Muscle of arm (tissue), 12 donors: ENCODE data around the gene SQOR. TPM values are rescaled to one million over a fixed set of nuclear protein-coding genes. Genes with fewer than 3 reads are reported as not detected.
A peak's percentile ranks its signal among the peaks of the same experiment; 100 is the strongest.

Experiments used
- DNase-seq: peaks from one replicate; pipeline ENCODE4 v3.0.0-alpha.2; 2013
- polyA plus RNA-seq, 12 donors: library from polyadenylated mRNA; unstranded; fragments of 120-200 nt; gene quantifications; one replicate each; pipeline ENCODE4 v1.2.1, GENCODE V29; 2013; ENCODE audit not compliant: insufficient read length in 12 of 12

The SQOR gene
- polyA plus RNA-seq, 12 donors = 1.7 to 13.0 (median 4.1) TPM; not detected in 1

DNA sequence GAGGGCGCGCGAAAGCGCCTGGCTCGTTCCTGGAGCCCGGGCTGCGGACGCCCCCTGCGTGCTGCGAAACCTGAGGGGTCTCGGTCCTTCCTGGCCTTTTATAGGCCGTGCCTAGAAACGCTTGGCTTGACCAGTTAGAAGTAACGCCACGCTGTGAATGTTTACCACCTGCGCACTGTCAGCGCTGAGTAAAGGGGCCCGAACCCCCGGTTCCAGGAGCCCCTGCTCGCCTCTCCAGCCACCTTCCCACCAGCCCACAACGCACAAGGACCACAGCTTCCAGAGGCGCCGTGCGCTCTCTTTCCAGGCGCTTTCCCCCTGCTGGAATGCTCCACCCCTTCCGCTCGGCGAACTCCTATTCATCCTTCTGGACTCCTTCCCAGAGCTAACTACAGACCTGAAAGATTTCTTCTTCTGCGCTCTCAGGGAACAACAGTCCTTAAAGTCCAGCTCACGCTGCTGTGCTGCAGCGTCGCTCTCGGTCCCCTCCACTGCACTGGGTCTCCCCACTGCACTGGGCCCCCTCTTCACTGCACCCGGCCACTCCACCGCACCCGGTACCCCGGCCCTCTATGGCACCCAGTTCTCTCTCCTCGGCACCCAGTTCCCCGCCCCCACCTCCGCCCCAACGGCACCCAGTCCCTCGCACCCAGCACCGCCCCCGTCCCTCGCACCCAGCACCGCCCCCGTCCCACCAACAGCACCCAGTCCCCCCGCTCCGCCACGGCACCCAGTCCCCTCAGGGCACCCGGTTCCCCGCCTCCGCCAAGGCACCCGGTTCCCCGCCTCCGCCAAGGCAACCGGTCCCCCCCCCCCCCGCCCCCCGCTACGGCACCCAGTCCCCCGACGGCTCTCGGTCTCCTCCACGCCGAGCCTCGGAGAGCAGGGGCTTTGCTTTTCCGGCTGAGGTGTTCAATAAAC lies 69.8 kb downstream of the SQOR start:
- no peak for DNase-seq

DNA sequence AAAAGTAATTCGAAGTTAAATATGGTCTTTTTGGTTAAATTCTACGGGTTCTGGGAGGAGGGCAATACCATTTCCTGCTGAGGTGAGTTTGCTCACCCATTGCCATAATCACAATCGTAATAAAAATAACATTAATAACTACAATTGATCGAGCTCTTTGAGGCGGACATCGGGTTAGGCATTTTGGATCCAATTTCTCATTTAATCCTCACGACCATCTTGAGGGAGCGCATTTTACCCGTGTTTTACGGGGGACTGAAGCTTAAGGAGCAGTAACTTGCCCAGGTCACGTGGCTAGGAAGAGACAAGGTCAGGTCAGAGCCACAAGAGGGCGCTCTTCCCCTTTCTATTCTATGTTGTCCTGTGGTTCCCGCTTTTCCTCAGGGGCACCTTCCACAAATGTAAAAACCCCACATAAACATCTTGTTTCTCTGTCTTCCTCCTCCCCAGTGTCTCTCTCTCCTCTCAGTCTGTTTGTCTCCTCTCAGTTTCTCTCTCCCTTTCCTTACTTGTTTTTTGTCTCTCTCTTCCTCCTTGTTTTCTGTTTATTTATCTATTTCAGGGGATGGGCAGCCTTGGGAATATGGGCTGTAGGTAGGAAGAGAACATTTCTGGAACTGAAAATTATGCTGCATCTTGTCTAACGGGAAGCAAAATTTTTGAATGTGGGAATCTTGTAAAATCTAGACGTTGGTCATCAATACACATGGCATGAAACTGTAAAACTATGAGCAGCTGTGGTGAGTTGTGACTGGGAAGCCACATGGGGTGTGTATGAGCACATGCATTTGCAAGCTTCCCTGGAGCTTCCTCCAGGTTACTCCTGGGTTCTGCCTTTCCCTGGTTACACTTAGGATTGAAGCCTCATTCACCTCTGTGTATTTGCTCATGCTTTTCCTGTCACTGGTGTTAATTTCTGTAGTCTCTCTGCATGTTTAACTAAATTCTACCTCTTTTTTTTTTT lies 71.0 kb downstream of the SQOR start:
- peak; percentile 91 for DNase-seq

DNA sequence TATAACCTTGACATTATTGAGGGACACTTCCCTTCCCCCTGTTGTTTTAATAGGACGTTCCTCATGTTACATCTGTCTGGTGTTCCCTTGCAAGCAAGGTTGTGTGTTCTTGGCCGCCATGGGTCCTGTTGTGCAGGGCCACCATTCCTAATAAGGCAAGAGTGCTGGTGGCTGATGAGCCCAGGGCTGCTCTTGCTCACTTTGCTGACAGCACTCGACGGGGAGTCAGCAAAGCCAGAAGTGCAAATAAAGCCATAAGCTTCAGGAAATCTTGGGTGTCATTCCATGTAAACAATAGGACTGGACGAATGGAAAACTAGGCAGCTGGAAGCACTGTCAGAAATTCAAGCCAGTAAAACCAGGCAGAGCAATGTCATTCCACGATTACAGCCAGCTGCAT lies 75.8 kb downstream of the SQOR start:
- DNase-seq = no peak

DNA sequence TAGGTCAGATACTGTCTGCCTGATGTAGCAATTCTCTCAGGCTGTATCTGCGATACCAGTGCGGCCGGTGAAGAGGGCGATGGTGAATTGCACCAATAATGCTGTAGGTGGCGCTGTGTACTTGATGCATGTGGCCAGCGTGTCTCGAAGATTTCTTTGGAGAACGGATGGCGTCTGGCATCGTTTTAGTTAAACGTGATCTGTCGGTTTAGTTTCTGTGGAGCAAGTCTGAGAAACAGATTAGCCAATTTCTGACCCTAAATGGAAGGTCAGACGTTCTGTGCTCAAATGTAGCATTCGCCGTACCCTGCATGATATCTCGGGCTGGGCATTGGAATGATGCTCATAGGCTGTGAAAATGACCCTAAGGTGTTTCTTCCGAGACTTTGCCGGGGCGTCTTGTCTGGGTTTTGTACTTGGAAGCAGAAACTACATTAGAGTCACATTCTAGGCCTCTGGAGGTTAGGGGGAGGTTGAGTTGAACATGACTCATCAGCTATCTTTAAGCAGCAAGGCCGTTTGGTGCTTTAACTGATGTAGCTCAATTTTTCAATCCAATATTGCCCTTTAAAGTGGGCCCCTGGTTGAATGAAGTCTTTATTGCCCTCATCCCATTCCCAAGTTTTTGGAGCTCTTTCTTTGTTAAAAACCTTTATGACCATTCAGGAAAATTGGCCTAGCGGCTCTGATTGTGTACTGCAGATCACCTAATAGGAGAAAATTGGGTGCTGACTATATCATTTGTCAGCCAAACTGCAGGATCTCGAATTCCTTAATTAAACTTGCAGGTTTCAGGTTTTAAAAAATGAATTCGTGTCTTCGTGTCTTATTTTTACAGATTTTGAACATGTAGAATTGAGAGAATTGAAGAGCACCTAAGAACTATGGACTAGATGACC lies 80.0 kb downstream of the SQOR start:
- DNase-seq = peak; percentile 63

DNA sequence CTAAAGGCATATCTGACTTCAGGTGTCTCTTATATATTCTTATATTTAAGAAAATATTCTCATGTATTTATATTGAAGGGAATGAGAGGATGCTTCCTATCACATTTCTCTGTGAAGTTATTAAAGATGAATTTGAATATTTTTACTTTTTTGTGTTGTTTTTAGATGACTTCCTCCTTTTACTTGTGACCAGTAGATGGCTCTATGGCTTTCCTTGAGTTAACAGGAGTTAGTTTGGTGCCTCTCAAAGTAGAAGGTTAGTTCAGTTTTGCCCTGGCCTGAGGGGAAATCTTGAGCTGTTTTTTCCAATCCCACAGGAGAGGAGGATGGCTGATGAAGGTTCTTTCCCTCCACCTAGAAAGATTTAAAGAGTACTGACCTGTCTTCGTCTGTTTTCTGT lies 80.7 kb downstream of the SQOR start:
- no peak for DNase-seq

DNA sequence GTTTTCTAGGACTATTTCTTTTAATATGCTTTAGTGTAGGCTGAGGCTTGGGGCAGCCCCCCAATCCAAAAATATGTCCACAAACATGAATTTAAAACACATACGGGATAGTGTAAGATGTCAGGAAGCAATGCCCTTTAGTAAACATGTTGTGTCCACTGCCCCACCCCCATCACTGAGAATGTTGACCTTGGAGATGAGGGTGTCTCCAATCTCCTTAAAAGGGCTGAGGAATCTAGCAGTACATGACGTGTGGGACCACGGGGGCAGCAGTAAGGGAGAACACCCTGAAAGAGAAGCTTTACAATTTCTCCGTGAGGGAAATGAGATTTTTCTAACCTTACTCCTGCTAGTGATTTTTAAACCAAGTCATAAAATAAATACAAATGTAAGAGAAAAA lies 84.7 kb downstream of the SQOR start:
- DNase-seq = no peak

DNA sequence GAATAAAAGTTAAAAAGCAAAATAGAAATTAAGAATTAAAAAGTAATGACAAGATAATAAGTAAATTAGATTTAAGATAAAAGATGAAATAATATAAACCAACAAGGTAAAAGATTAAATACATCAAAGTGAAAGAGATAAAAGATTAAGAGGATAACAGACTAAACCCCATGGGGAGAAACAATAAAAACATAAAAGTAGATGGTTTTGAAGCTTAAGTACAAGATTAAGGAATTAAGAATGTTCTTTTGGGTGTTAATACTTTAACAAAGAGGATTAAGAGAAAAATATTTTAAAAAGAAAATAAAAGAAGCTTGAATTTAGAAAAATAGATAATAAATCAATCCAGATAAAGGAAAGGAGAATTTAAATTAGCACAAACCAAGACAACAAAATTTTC lies 85.4 kb downstream of the SQOR start:
- DNase-seq = no peak

DNA sequence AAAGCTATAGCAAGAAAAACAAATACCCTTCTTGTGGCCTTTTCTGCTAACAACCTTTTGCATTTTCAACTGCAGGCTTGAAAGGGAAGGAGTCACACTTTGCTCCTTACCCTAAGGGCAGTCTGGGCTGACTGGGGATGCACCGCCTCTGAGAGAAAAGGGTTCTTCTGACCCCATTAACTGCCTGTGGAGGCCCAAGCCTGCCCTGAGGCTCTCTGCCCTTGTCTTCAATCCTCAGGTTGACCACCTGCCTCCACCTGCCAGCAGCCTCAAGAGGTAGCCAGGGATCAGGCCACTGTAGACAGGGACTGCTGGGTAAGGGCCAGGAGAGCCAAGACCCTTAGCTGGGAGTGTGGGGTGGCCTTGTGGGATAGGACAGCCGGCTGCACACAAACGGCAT lies 93.8 kb downstream of the SQOR start:
- DNase-seq = no peak

DNA sequence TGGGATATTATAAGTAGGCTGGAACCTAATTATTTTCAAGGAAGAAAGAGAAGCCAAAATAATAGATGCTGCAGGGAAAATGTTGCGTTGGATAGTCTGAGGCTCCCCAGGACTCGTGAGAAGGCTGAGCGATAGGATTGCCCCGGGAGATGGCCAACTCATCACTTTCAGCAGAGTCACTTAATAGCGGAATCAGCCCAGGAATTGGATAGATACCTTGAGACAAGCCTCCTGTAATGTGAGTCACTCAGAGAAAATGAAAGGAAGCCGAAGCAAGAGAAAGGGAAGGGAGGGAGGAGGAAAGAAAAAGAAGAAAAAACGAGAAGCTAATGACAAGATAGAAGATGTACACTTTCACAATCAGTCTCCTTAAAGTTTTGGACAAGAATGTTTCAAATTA lies 94.3 kb downstream of the SQOR start:
- no peak for DNase-seq

DNA sequence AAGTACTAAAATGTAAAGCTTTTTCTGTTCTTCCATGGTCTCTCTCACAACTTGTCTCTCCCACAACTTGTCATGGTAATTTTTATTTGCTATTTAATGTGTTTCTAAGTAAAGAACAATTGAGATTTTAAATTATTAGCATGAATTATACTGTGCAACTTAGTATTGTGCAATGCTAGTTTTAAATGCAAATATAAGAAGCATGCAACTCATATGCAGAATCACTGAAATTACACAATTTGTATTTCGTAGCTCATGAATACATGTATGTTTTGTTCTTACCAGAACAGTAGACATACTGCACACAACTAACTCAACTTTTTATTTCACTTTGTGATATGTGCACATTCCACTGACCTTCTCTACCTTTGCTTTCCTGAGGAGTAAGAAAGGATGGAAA lies 96.5 kb downstream of the SQOR start:
- no peak for DNase-seq

DNA sequence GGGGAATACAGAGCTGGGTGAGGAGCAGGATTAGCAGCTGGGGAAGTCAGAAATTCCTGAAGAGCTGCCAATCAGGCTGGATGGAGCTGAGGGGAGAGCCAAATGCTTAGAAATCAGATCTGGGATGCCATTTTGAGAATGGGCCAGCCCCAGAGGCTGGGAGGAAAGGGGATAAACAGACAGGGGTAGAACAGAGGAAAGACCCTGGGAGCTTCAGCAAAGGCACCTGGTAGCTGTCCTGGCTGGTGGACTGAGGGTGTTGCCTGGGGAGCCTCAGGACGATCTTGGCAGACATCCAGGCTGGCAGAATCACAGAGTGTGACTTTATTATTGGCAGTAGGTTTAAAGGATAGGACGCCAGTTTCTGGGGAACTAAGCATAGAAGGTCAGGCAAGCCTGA lies 97.8 kb downstream of the SQOR start:
- DNase-seq = peak; percentile 43

DNA sequence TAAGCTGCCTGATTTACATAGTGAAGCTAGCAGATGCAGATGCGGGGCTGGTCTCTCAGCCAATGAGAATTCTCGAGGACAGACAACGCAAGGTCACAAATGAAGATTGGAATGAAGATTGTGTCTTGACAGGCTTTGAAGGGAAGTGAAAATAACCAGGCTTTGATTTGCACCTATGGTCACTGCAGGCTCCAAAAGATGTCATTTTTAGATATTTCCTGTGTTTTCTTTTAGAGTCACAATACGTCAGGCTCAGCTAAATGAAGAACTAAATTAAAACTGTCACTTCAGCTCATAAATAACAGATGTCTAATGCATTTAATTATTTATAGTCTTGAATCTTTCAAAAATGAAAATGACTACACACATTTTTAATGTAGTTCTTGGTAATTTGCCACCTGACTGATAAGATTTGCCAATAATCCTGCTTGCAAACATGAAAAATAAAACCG lies 99.5 kb downstream of the SQOR start:
- DNase-seq = no peak

Other genes with a start within 250 kb of the SQOR start
- gene SLC30A4, start 112.3 kb upstream of the SQOR start, polyA plus RNA-seq = 1 to 10 TPM in 11 of 12 donors, not detected in 1; 4.8 to 7.9 (median 5.7) TPM
- gene BLOC1S6, start 47.6 kb upstream of the SQOR start, polyA plus RNA-seq = 10 to 100 TPM in 11 of 12 donors, not detected in 1; 35.3 to 65.4 (median 43.5) TPM